Measurements from ENCODE around the gene FOSL2. TPM values are rescaled to one million over a fixed set of nuclear protein-coding genes. Genes with fewer than 3 reads are reported as not detected.
A peak's percentile ranks its signal among the peaks of the same experiment; 100 is the strongest.

The FOSL2 gene
- total RNA-seq, 2 donors from 2014 or later = 142 to 197 TPM

- DNase-seq (peak in 1 of 2 donors; percentile 12), ATAC-seq (no peak)
- intact Hi-C loops (cut with DNase I, micrococcal nuclease) = no loop called here
Observed at GRCh38 chr2:28403370-28403956, 10.8 kb downstream of the FOSL2 start.

- DNase-seq (peak in 1 of 2 donors; percentile 15), ATAC-seq (no peak)
- intact Hi-C loops (cut with DNase I, micrococcal nuclease) = no loop called here
Observed at GRCh38 chr2:28404086-28404485, 11.4 kb downstream of the FOSL2 start.

GRCh38 chr2:28405537-28405936 lies 12.9 kb downstream of the FOSL2 start:
- ATAC-seq (no peak), DNase-seq (no peak)
- intact Hi-C loops (cut with DNase I, micrococcal nuclease) = no loop called here

- ATAC-seq (peak; percentile 34), DNase-seq (peak in 1 of 2 donors; percentile 48)
- intact Hi-C loops (cut with DNase I, micrococcal nuclease) = no loop called here
Observed at GRCh38 chr2:28406276-28407096, 13.8 kb downstream of the FOSL2 start.

- ATAC-seq (peak; percentile 22), DNase-seq (peak in 1 of 2 donors; percentile 30)
- intact Hi-C loops (cut with DNase I, micrococcal nuclease) = no loop called here
Observed at GRCh38 chr2:28407131-28407975, 14.7 kb downstream of the FOSL2 start.

- peak in 1 of 2 donors; percentile 17 for DNase-seq
- intact Hi-C loops (cut with DNase I, micrococcal nuclease) = no loop called here
- ATAC-seq = no peak
Observed at GRCh38 chr2:28407976-28408690, 15.5 kb downstream of the FOSL2 start.

GRCh38 chr2:28408764-28409599 lies 16.3 kb downstream of the FOSL2 start:
- ATAC-seq (peak; percentile 37), DNase-seq (peak; percentile 41 to 63)
- intact Hi-C loops (cut with DNase I, micrococcal nuclease) = no loop called here

- intact Hi-C loops (cut with DNase I, micrococcal nuclease) = no loop called here
- DNase-seq (no peak), ATAC-seq (no peak)
Observed at GRCh38 chr2:28411166-28411755, 18.6 kb downstream of the FOSL2 start.

GRCh38 chr2:28411956-28412609 lies 19.4 kb downstream of the FOSL2 start:
- intact Hi-C loops (cut with DNase I, micrococcal nuclease) = no loop called here
- DNase-seq = no peak
- no peak for ATAC-seq

- ATAC-seq (peak; percentile 18), DNase-seq (no peak)
- intact Hi-C loops (cut with DNase I, micrococcal nuclease) = no loop called here
Observed at GRCh38 chr2:28412625-28413151, 20.0 kb downstream of the FOSL2 start.

- peak; percentile 60 to 67 for DNase-seq
- peak; percentile 64 for ATAC-seq
- intact Hi-C loops (cut with DNase I, micrococcal nuclease) = no loop called here
Observed at GRCh38 chr2:28413152-28413898, 20.7 kb downstream of the FOSL2 start.

- ATAC-seq (no peak), DNase-seq (no peak)
- intact Hi-C loops (cut with DNase I, micrococcal nuclease) = no loop called here
Observed at GRCh38 chr2:28413899-28414295, 21.2 kb downstream of the FOSL2 start.

GRCh38 chr2:28414583-28414982 lies 21.9 kb downstream of the FOSL2 start:
- no peak for DNase-seq
- ATAC-seq = no peak
- intact Hi-C loops (cut with DNase I, micrococcal nuclease) = no loop called here

GRCh38 chr2:28415010-28415409 lies 22.4 kb downstream of the FOSL2 start:
- no peak for DNase-seq
- ATAC-seq = peak; percentile 16
- intact Hi-C loops (cut with DNase I, micrococcal nuclease) = no loop called here

- ATAC-seq (no peak), DNase-seq (no peak)
- intact Hi-C loops (cut with DNase I, micrococcal nuclease) = no loop called here
Observed at GRCh38 chr2:28415715-28416114, 23.1 kb downstream of the FOSL2 start.

- no peak for ATAC-seq
- DNase-seq = no peak
- intact Hi-C loops (cut with DNase I, micrococcal nuclease) = no loop called here
Observed at GRCh38 chr2:28419003-28419402, 26.3 kb downstream of the FOSL2 start.

Data from left colon (tissue), 2 donors.